Mammary epithelial cell (primary cell): ENCODE data around the gene ZCCHC3.

Experiments
- CTCF ChIP-seq, 2 donors: IDR thresholded peaks in 1 of 2; conservative IDR thresholded peaks in 1 of 2; 2 replicates each; pipeline ENCODE4 v1.5.1; 2011 to 2012; ENCODE audit warnings: inconsistent platforms in 2 of 2, low read length in 2 of 2, mild to moderate bottlenecking in 2 of 2, control low read depth in 1 of 2, low read depth in 1 of 2; ENCODE audit not compliant: insufficient read depth in 1 of 2; ENCODE audit errors: extremely low read depth in 1 of 2
- EZH2 ChIP-seq: IDR thresholded peaks from 2 replicates; pipeline ENCODE4 v1.6.1; 2012; ENCODE audit warnings: low read length, inconsistent platforms, borderline replicate concordance

DNA sequence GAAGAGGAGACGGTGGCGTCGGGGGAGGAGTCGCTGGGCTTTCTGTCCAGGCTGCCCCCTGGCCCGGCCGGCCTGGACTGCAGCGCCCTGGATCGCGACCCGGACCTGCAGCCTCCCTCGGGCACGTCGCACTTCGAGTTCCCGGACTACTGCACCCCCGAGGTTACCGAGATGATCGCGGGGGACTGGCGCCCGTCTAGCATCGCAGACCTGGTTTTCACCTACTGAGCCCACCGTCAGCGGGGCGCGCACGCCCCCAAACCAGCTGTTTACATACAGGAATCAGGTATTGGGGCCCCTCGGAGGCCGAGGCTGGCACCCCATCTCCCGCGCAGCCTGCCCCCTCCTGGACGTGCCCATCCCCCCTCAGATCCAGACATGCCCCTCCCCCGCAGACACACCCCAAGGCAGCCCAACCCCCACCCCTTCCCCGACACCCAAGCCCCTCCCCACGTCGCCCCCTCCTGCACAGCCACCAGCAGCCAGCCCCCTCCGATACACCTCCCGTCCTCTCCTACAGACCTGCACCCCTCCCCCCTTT lies 29.3 kb downstream of the ZCCHC3 start:
- peak in 1 of 2 donors; percentile 6 for TF ChIP-seq CTCF (conservative IDR thresholded peaks at IDR 0.05 in 1 of 2, IDR thresholded peaks at IDR 0.05 in 1 of 2; ENCODE audit: extremely low read depth in 1 of 2, insufficient read depth in 1 of 2, low read depth in 1 of 2, low read length in 2 of 2)
- TF ChIP-seq EZH2: no peak
